Tibial artery (tissue), 4 donors: ENCODE data around the gene OBP2A.

Source experiments
- DNase-seq, 2 donors: peaks; one replicate each; pipeline ENCODE4 v3.0.0-alpha.2; 2019
- H3K27ac ChIP-seq, 2 donors: fragments of 200-600 bp; sonication (generic) in 1 of 2; 1 replicate in 1 of 2; 2 replicates in 1 of 2; pipeline ENCODE4 v1.5.1; 2018 to 2019; ENCODE audit warnings: mild to moderate bottlenecking in 1 of 2
- H3K27me3 ChIP-seq, 2 donors: fragments of 200-600 bp; sonication (generic) in 1 of 2; one replicate each; pipeline versions ENCODE4 v1.5.1 to v1.6.0; 2016 to 2019
- H3K36me3 ChIP-seq, 3 donors: fragments of 200-600 bp; sonication (generic) in 2 of 3; one replicate each; pipeline ENCODE4 v1.5.1; 2016 to 2019; ENCODE audit warnings: mild to moderate bottlenecking in 2 of 3
- H3K4me1 ChIP-seq, 4 donors: fragments of 200-600 bp; sonication (generic) in 2 of 4; 1 replicate in 3 of 4; 2 replicates in 1 of 4; pipeline ENCODE4 v1.5.1; 2016 to 2019
- H3K4me3 ChIP-seq, 2 donors: fragments of 200-600 bp; sonication (generic) in 1 of 2; 1 replicate in 1 of 2; 2 replicates in 1 of 2; pipeline ENCODE4 v1.5.1; 2018 to 2019; ENCODE audit warnings: mild to moderate bottlenecking in 2 of 2
- H3K9me3 ChIP-seq, 3 donors: fragments of 200-600 bp; sonication (generic) in 1 of 3; one replicate each; pipeline ENCODE4 v1.5.1; 2016 to 2019
- intact Hi-C: fragments of 100-400 bp; cut with DNase I; formaldehyde crosslinking; loops from one replicate; pipeline ENCODE4 v1.15.0; 2023; ENCODE audit warnings: low total_unique reads
- TF ChIP-seq, protein P1 (sequence below), 2 experiments: fragments of 200-600 bp in 1 of 2; fragments of 450-650 bp in 1 of 2; IDR thresholded peaks; one replicate each; pipeline ENCODE4 v1.5.1; 2017 to 2019; ENCODE audit warnings: antibody characterized with exemption in 2 of 2, mild to moderate bottlenecking in 1 of 2, moderate library complexity in 1 of 2

Gene OBP2A

DNA sequence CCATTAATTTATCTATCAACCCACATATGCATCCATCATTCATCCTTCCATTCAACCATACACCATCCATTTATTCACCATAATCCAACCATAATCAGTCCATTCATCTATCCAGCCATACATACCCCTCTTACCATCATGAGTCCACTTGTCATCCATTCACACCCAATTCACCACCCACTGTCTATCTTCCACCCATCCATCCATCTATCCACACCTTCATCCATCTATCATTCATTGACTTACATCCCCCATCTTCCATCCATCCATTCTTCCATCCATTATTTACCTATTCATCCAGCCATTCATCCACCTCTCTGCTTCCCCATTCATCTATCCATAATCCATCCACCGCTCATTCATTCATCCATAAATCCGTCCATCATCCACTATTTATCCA lies 33.4 kb downstream of the OBP2A start:
- intact Hi-C loops: no loop called here

DNA sequence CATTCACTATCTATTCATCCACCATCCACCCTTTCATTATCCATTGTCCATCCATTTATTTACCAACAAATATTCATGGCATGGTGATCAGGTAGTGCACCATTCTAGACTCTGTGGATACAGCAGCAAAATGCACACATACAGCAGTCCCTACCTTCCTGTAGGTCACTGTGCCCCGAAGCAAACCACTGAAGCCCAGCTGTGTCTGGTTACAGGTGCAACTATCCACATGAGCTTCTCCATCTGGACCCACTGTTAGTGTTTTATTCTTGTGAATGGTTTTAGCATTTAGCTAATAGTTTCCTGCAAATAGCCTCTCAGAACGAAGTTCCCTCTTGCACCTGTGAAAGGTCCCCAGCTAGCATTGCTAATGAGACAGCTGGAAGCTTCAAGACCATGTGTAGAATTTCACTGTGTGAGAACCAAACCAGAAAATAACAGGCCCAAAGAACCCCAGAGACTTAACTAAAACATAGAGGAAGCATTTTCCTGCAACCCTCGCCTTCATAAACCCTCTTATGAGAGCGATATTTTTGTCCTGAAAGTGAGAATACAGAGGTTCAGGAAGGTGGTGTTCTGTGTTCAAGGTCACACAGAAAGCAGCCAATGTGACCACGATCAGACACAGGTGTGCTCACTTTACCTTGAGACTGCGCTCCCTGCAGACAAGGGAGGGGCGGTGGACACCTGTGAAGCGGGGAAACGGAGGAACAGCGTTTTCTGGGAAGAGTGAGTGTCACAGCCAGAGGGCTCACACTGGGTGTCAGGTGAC lies 34.1 kb downstream of the OBP2A start:
- Histone ChIP-seq H3K27ac (no peak overlapping the region), H3K27me3 (peaks cover 0 to 45% of the 10 kb centered on the region in 2 donors), H3K36me3 (no peaks in the 10 kb centered on the region), H3K4me3 (no peak overlapping the region), H3K4me1 (no peaks in the 10 kb centered on the region), H3K9me3 (no peaks in the 10 kb centered on the region)
- no peak for DNase-seq
- intact Hi-C loops: no loop called here
- TF ChIP-seq, protein P1, sequence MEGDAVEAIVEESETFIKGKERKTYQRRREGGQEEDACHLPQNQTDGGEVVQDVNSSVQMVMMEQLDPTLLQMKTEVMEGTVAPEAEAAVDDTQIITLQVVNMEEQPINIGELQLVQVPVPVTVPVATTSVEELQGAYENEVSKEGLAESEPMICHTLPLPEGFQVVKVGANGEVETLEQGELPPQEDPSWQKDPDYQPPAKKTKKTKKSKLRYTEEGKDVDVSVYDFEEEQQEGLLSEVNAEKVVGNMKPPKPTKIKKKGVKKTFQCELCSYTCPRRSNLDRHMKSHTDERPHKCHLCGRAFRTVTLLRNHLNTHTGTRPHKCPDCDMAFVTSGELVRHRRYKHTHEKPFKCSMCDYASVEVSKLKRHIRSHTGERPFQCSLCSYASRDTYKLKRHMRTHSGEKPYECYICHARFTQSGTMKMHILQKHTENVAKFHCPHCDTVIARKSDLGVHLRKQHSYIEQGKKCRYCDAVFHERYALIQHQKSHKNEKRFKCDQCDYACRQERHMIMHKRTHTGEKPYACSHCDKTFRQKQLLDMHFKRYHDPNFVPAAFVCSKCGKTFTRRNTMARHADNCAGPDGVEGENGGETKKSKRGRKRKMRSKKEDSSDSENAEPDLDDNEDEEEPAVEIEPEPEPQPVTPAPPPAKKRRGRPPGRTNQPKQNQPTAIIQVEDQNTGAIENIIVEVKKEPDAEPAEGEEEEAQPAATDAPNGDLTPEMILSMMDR (IDR thresholded peaks at IDR 0.05): no peak

More for the DNA sequence above, 33.4 kb downstream of the OBP2A start:
- TF ChIP-seq, protein P1 (IDR thresholded peaks at IDR 0.05): no peak
- Histone ChIP-seq H3K4me1 (no peaks in the 10 kb centered on the region), H3K27ac (no peak overlapping the region), H3K36me3 (no peaks in the 10 kb centered on the region), H3K4me3 (no peak overlapping the region), H3K27me3 (peaks cover 0 to 49% of the 10 kb centered on the region in 2 donors), H3K9me3 (no peaks in the 10 kb centered on the region)
- DNase-seq: no peak

DNA sequence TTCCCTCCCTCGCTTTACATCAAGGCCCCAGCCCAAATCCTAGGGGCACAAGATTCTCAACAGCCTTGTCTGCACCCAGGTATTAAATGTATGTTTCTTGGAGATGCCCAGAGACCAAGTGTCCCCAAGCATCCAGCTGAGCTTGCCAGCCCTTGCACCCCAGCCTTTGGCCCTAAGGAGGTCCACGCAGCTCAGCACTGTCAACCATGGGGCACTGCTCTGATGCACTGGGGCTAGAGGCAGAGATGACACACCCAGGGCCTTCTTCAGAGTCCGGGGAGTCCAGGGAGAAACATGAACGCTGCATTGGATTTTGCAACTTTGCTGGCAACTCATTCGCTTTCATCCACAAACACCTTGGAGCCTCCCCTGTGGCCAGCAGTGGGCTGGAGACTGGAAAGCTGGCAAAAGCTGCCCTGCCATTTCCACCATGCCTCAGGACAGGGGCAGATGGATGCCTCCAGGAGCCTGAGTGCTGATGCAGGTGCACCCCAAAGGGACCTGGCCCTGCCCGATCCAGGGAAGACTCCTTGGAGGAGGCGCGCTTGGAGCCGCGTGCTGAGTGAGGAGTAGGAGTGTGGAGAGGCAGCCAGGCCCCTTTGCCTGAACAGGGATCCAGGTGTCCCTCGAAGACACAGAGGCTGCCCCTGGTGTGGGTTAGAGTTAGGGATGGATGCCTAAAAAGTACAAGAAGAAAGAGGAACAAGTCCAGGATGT lies 34.9 kb downstream of the OBP2A start:
- H3K27ac ChIP-seq: no peak overlapping the region
- H3K4me1 ChIP-seq: no peaks in the 10 kb centered on the region
- H3K9me3 ChIP-seq: no peaks in the 10 kb centered on the region
- DNase-seq: no peak
- intact Hi-C loops: no loop called here
- H3K4me3 ChIP-seq: no peak overlapping the region
- H3K27me3 ChIP-seq: peaks cover 0 to 44% of the 10 kb centered on the region in 2 donors
- no peaks in the 10 kb centered on the region for H3K36me3 ChIP-seq
- TF ChIP-seq, protein P1 (IDR thresholded peaks at IDR 0.05): no peak

DNA sequence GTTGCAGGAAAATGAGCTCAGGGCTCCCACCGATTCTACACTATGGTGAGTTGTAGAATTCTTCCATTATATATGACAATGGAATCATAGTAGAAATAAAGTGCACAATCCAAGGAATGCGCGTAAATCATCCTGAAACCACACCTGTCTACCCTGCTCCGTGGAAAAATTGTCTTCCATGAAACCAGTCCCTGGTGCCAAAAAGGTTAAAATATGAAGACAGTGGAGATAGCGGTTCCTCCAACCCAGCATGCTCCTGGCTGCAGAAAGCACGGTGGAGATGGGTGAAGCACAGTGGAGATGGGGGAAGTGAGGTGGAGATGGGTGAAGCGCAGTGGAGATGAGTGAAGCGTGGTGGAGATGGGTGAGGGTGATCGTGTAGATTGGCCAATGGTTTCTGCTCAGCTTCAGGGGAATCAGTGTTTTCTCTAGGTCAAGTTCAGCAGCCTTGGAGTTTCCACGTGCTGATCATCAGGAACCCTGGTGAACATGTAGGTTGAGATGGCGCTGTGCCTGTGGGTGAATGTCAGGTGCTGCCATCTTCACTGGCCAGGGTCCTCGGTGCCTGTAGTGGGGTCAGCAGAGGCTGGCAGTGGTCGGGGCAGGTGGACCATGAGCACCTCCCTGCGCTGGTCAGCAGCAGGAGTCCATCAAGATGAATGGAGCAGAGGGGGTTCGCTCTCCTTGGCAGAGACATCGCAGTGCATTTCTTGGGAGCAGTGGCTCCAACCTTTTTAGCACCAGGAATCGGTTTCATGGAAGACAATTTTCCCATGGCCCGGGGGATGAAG lies 35.9 kb downstream of the OBP2A start:
- TF ChIP-seq, protein P1 (IDR thresholded peaks at IDR 0.05): no peak
- H3K27ac ChIP-seq: no peak overlapping the region
- H3K36me3 ChIP-seq: no peaks in the 10 kb centered on the region
- no peaks in the 10 kb centered on the region for H3K9me3 ChIP-seq
- intact Hi-C loops: no loop called here
- no peak overlapping the region for H3K4me3 ChIP-seq
- no peaks in the 10 kb centered on the region for H3K4me1 ChIP-seq
- DNase-seq: no peak
- peaks cover 0 to 48% of the 10 kb centered on the region in 2 donors for H3K27me3 ChIP-seq

DNA sequence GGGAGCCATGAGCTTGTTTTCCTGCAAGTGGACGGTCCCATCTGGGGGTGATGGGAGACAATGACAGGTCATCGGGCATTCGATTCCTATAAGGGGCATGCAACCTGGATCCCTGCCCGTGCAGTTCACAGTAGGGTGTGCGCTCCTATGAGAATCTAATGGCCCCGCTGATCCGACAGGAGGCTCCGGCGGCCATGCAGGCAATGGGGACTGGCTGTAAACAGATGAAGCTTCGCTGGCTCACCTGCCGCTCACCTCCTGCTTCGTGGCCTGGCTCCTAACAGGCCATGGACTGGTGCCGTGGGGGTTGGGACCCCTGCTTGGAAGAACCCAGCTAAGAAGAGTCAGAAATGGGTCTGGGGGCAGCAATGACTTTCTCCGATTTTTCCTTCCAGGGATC lies 36.6 kb downstream of the OBP2A start:
- intact Hi-C loops: no loop called here
- TF ChIP-seq, protein P1 (IDR thresholded peaks at IDR 0.05): no peak
- H3K27ac ChIP-seq: no peak overlapping the region
- H3K27me3 ChIP-seq: peaks cover 0 to 49% of the 10 kb centered on the region in 2 donors
- DNase-seq: no peak
- no peaks in the 10 kb centered on the region for H3K4me1 ChIP-seq
- H3K4me3 ChIP-seq: no peak overlapping the region
- H3K36me3 ChIP-seq: no peaks in the 10 kb centered on the region
- no peaks in the 10 kb centered on the region for H3K9me3 ChIP-seq
